Bronchial epithelial cell (primary cell): ENCODE results near the gene TGFBR3. TPM values are rescaled to one million over a fixed set of nuclear protein-coding genes. Genes with fewer than 3 reads are reported as not detected.

Source experiments
- DNase-seq: peaks from one replicate; pipeline ENCODE4 v3.0.0-alpha.2; 2010; ENCODE audit warnings: low read depth
- FAIRE-seq: peaks from 2 replicates; lab custom pipeline; 2011; peaks lifted over from hg19 to GRCh38; lab: Jason Lieb, UNC
- H3K27me3 ChIP-seq: 2 replicates; pipeline ENCODE4 v1.5.1; 2011; ENCODE audit warnings: low read length; ENCODE audit not compliant: control insufficient read depth, insufficient read depth
- H3K36me3 ChIP-seq: 2 replicates; pipeline ENCODE4 v1.5.1; 2011; ENCODE audit warnings: low read length; ENCODE audit not compliant: control insufficient read depth, insufficient read depth
- H3K4me3 ChIP-seq: 2 replicates; pipeline ENCODE4 v1.5.1; 2011; ENCODE audit warnings: mild to moderate bottlenecking, low read depth, low read length, control low read depth
- total RNA-seq: library from RNA; depleted of rRNA; stranded (reverse); fragments of >200 nt; gene quantifications from 2 replicates; pipeline ENCODE4 v1.2.1, GENCODE V29; 2014
- TF ChIP-seq, protein P1 (sequence below): IDR thresholded peaks from 2 replicates; pipeline ENCODE4 v1.5.1; 2011; ENCODE audit warnings: mild to moderate bottlenecking, moderate library complexity, low read length, control low read depth, inconsistent platforms; ENCODE audit not compliant: insufficient read depth, severe bottlenecking

The TGFBR3 gene
- total RNA-seq, 1 donor from 2014 or later: 1.8 TPM

DNA sequence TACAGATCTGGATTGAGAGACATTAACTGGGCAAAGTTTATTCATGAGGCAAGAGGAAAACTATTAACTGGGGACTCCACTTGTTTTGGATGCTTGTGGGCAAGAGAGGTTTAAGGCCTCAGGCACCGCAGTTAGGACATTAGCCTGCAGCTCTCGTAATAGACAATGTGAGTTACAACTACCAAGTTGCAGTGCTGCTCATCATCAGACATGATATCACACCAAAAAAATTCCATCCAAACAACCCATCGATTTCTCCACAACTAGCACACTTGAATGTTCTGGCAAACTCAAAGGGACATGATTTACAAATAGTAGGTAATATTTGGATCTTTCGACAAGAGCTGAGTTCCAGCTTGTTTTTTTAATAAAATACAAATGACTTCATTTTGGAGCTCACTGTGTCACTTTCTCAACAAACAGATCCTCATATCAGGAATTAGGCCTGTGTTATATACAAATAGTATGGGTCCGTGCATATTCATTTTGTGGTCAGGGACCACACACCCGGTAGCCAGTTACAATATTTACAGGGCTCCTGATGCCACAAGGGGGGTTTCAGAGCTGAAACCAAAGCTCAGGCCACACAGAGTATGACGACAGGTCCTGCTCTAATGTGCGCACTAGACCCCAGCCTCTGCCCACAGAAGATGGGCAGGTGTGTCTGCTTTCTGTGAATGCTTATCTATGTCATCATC lies 128.0 kb downstream of the TGFBR3 start:
- Histone ChIP-seq H3K4me3 (no peak overlapping the region), H3K27me3 (no peaks in the 10 kb centered on the region), H3K36me3 (no peaks in the 10 kb centered on the region)
- DNase-seq (no peak), FAIRE-seq (no peak)
- TF ChIP-seq, protein P1, sequence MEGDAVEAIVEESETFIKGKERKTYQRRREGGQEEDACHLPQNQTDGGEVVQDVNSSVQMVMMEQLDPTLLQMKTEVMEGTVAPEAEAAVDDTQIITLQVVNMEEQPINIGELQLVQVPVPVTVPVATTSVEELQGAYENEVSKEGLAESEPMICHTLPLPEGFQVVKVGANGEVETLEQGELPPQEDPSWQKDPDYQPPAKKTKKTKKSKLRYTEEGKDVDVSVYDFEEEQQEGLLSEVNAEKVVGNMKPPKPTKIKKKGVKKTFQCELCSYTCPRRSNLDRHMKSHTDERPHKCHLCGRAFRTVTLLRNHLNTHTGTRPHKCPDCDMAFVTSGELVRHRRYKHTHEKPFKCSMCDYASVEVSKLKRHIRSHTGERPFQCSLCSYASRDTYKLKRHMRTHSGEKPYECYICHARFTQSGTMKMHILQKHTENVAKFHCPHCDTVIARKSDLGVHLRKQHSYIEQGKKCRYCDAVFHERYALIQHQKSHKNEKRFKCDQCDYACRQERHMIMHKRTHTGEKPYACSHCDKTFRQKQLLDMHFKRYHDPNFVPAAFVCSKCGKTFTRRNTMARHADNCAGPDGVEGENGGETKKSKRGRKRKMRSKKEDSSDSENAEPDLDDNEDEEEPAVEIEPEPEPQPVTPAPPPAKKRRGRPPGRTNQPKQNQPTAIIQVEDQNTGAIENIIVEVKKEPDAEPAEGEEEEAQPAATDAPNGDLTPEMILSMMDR: no peak

DNA sequence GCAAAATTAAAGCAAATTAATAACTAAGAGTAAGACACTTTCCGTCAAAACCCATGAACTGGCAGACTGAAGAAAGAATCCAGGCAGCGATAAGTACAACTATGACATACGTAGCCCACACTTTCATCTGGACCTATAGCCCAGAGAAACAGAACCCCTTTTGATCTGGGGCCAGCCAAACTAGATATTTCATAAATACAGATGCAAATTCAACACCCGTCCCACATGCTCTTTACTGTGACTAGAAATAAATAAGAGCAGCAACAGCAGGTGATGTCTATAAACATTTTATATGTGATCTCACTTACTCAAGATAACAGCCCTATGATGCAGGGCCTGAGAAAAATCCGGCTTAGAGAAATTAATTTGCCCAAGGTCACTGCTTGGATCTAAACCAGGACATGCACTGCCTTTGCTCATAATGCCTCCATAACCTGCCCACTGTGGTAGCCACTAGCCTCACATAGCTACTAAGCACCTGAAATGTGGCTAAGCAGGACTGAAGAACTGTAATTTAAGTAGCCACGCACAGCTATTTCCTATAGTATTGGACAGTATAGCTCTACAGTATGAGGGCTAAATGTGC lies 130.2 kb downstream of the TGFBR3 start:
- no peak for FAIRE-seq
- DNase-seq: no peak
- H3K27me3 ChIP-seq: no peaks in the 10 kb centered on the region
- H3K4me3 ChIP-seq: no peak overlapping the region
- H3K36me3 ChIP-seq: no peaks in the 10 kb centered on the region
- TF ChIP-seq, protein P1: no peak

DNA sequence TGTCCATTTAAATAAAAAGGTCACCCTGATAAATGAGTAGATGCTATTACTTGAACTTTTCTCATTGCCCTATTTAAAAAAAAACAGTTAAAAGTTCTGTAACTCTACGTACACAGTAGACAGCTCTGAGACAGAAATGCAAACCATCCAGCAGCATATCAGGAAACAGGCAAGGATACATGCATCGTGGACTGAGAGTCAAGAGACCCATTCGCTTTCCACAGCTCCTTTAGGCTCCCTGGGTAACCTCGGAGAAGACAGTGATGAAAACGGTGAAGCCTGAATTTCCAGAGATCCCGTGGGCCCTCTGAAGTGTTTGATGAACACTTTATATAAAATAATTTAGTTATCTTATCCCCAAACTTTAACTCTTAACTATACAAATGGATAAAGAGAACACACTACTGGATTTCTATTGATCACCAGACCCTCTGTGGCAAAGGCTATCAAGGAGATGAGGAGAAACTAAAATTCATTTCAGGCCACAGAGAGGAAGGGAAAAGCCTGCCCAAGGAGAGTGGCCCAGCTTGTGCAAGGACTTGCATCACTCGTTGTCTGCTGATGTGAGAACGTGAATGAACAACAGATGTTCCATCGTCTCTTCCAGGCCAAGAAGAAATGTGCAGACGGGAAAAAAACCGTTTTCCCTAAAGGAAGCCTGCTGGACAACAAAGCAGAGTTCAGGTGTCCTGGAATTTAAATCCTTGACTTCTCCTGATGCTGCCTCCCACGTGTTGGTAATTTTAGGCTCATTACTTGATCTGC lies 131.0 kb downstream of the TGFBR3 start:
- no peaks in the 10 kb centered on the region for H3K36me3 ChIP-seq
- H3K4me3 ChIP-seq: no peak overlapping the region
- FAIRE-seq: no peak
- no peaks in the 10 kb centered on the region for H3K27me3 ChIP-seq
- no peak for DNase-seq
- TF ChIP-seq, protein P1: no peak

DNA sequence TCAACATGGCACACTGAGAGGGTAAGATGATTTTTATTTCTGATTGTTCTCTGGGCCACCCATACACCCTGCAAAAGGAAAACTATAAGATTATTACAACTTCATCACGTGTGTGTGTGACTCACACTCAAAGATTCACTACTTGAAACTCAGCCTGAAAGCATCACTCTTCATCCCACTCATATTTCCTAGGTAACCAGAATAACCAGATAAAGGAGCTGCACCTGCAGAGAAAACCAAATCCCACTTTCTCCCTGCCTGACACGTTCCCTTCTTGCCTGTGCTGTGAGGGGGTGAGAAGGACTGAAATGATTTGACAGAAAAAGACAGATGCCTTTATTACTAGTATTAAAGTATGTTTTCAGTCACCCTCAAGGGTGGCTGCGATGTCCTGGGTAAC lies 131.6 kb downstream of the TGFBR3 start:
- TF ChIP-seq, protein P1: no peak
- no peaks in the 10 kb centered on the region for H3K36me3 ChIP-seq
- no peak overlapping the region for H3K4me3 ChIP-seq
- FAIRE-seq: no peak
- peak; percentile 70 for DNase-seq
- H3K27me3 ChIP-seq: no peaks in the 10 kb centered on the region

DNA sequence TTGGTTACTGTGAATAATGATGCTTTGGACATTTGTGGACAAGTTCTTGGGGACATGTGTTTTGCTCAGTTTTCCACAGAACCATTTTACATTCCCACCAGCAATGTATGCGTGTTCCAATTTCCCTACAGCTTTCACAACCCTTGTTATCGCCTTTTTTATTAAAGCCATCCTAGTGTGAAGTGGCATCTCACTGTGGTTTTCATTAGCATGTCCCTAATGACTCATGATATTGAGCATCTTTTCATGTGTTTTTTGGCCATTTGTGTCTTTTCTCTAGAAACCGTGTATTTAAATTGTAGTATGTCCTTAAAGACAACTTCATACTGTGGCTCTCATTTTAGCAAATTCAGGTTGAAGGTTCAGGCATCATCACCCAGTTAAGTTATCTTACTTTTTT lies 132.1 kb downstream of the TGFBR3 start:
- TF ChIP-seq, protein P1: no peak
- no peak for FAIRE-seq

More for the DNA sequence above, 132.1 kb downstream of the TGFBR3 start:
- Histone ChIP-seq H3K36me3 (no peaks in the 10 kb centered on the region), H3K4me3 (no peak overlapping the region), H3K27me3 (no peaks in the 10 kb centered on the region)
- DNase-seq: no peak
